Measurements from ENCODE around the gene MRPL12.

MRPL12 gene

GRCh38 chr17:81720267-81721071 is 17.3 kb downstream of the MRPL12 start:
- no peak for TF ChIP-seq CTCF (IDR thresholded peaks at IDR 0.05; ENCODE audit: low read depth, low read length)
- no peak for DNase-seq (ENCODE audit: low read depth, low spot score)
- in situ Hi-C loops (cut with HindIII; ENCODE audit: low sequenced_read_pairs) = no loop called here
- no peak overlapping the region for H3K4me3 ChIP-seq (ENCODE audit: low read depth, low read length)

- no peak for DNase-seq (ENCODE audit: low read depth, low spot score)
- no peak for TF ChIP-seq CTCF (IDR thresholded peaks at IDR 0.05; ENCODE audit: low read depth, low read length)
- in situ Hi-C loops (cut with HindIII; ENCODE audit: low sequenced_read_pairs) = no loop called here
- H3K4me3 ChIP-seq (ENCODE audit: low read depth, low read length) = no peak overlapping the region
Observed at GRCh38 chr17:81722184-81723120, 19.3 kb downstream of the MRPL12 start.

DNA sequence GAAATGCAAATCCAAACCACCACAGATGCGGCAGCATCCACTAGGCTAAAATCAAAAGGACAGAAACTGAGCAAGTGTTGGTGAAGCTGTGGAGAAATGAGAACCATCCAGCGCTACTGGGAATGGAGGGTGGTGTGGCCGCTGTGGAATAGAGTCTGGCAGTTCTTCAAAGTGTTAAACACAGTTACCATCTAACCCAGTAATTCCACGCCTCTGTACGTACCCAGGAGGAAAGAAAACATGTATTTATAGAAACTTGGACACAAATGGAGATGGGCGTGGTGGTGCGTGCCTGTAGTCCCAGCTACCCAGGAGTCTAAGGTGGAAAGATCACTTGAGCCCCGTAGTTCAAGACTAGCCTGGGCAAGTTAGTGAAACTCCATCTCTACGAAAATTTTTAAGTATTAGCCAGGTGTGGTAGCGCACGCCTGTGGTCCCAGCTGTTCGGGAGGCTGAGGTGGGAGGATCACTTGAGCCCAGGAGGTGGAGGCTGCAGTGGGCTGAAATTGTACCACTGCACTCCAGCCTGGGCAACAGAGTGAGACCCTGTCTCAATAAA is 20.6 kb downstream of the MRPL12 start:
- DNase-seq (ENCODE audit: low read depth, low spot score) = no peak
- H3K4me3 ChIP-seq (ENCODE audit: low read depth, low read length) = no peak overlapping the region
- TF ChIP-seq CTCF (IDR thresholded peaks at IDR 0.05; ENCODE audit: low read depth, low read length) = no peak
- in situ Hi-C loops (cut with HindIII; ENCODE audit: low sequenced_read_pairs) = no loop called here

- H3K4me3 ChIP-seq (ENCODE audit: low read depth, low read length) = no peak overlapping the region
- no peak for DNase-seq (ENCODE audit: low read depth, low spot score)
- in situ Hi-C loops (cut with HindIII; ENCODE audit: low sequenced_read_pairs) = no loop called here
- TF ChIP-seq CTCF (IDR thresholded peaks at IDR 0.05; ENCODE audit: low read depth, low read length) = no peak
Observed at GRCh38 chr17:81725439-81725838, 22.3 kb downstream of the MRPL12 start.

- no peak for TF ChIP-seq CTCF (IDR thresholded peaks at IDR 0.05; ENCODE audit: low read depth, low read length)
- DNase-seq (ENCODE audit: low read depth, low spot score) = no peak
- no peak overlapping the region for H3K4me3 ChIP-seq (ENCODE audit: low read depth, low read length)
- in situ Hi-C loops (cut with HindIII; ENCODE audit: low sequenced_read_pairs) = no loop called here
Observed at GRCh38 chr17:81726004-81726403, 22.8 kb downstream of the MRPL12 start.

DNA sequence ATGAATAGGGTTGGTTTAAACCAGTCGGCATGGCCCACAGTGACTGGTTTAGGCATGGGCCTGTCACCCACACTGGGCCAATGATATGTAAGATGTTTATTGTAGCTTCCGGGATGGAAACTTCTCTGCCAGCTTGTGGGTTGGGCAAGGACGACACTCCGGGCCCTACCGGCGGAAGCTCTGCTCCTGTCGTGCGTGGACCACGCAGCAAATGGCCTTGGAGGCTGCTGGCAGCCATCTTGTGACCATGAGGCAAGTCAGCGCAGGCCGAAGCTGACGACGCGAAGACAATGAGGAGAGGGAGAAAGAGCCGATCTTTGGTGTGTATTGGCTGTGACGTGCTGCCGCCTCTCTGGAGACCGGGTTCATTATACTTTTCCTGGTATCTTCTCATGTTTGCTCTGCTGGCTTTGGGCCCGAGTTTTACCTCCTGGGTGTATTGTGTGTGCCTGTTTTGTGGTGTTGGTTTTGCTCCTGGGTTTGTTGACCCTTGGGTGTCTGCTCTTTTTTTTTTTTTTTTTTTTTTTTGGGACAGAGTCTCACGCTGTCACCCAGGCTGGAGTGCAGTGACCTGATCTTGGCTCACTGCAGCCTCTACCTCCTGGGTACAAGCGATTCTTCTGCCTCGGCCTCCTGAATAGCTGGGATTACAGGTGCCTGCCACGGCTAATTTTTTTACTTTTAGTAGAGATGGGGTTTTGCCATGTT is 24.3 kb downstream of the MRPL12 start:
- no peak overlapping the region for H3K4me3 ChIP-seq (ENCODE audit: low read depth, low read length)
- TF ChIP-seq CTCF (IDR thresholded peaks at IDR 0.05; ENCODE audit: low read depth, low read length) = no peak
- no peak for DNase-seq (ENCODE audit: low read depth, low spot score)
- in situ Hi-C loops (cut with HindIII; ENCODE audit: low sequenced_read_pairs) = no loop called here
